Measurements from ENCODE around the gene KRT31.
A peak's percentile ranks its signal among the peaks of the same experiment; 100 is the strongest.
"Not testable (repeated sequence)": the region's sequence is repeated elsewhere in the genome, so short reads cannot be mapped to it uniquely, and the experiment has no call there.

Gene KRT31

GRCh38 chr17:41428591-41429291 lies 31.3 kb upstream of the KRT31 start:
- TF ChIP-seq, protein P1, sequence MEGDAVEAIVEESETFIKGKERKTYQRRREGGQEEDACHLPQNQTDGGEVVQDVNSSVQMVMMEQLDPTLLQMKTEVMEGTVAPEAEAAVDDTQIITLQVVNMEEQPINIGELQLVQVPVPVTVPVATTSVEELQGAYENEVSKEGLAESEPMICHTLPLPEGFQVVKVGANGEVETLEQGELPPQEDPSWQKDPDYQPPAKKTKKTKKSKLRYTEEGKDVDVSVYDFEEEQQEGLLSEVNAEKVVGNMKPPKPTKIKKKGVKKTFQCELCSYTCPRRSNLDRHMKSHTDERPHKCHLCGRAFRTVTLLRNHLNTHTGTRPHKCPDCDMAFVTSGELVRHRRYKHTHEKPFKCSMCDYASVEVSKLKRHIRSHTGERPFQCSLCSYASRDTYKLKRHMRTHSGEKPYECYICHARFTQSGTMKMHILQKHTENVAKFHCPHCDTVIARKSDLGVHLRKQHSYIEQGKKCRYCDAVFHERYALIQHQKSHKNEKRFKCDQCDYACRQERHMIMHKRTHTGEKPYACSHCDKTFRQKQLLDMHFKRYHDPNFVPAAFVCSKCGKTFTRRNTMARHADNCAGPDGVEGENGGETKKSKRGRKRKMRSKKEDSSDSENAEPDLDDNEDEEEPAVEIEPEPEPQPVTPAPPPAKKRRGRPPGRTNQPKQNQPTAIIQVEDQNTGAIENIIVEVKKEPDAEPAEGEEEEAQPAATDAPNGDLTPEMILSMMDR (IDR thresholded peaks at IDR 0.05; ENCODE audit: insufficient read depth, low read depth, low read length, missing control alignments): no peak
- no peak for DNase-seq (ENCODE audit: low read depth)
- no peak overlapping the region for H3K4me3 ChIP-seq (ENCODE audit: low read length)

- TF ChIP-seq, protein P1 (IDR thresholded peaks at IDR 0.05; ENCODE audit: insufficient read depth, low read depth, low read length, missing control alignments): no peak
- DNase-seq (ENCODE audit: low read depth): no peak
Observed at GRCh38 chr17:41424111-41424635, 26.8 kb upstream of the KRT31 start, which contains the start of gene KRT37. KRT37 (minus strand) TSS chr17:41424585; CDS start chr17:41424523, 62 bp downstream.

GRCh38 chr17:41422586-41422985 lies 25.2 kb upstream of the KRT31 start:
- H3K4me3 ChIP-seq (ENCODE audit: low read length); DNase-seq (ENCODE audit: low read depth): not testable (repeated sequence)

More at GRCh38 chr17:41424111-41424635, 26.8 kb upstream of the KRT31 start, which contains the start of gene KRT37:
- no peak within 1 kb of the TSS for H3K4me3 ChIP-seq (ENCODE audit: low read length)

- TF ChIP-seq, protein P1 (IDR thresholded peaks at IDR 0.05; ENCODE audit: insufficient read depth, low read depth, low read length, missing control alignments): no peak
- DNase-seq (ENCODE audit: low read depth): no peak
- H3K4me3 ChIP-seq (ENCODE audit: low read length): no peak overlapping the region
Observed at GRCh38 chr17:41421617-41422016, 24.2 kb upstream of the KRT31 start.

DNA sequence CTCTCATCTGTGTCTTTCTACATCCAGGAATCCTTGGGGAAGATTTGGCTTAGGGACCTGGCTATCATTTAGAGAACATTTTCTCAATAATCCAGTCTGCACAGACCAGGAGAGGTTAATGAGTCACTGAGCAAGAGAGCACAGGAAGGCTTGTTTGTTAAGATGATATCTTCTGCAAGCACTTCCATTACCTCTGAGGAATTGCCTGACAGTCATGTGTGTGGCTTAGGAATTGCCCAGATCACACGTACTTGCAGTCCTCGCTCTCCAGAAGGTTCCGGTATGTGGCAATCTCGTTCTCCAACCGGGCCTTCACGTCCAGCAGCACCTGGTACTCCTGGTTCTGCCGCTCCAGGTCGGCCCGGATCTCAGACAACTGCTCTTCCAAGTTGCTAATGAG lies 23.7 kb upstream of the KRT31 start:
- no peak overlapping the region for H3K4me3 ChIP-seq (ENCODE audit: low read length)
- TF ChIP-seq, protein P1 (IDR thresholded peaks at IDR 0.05; ENCODE audit: insufficient read depth, low read depth, low read length, missing control alignments): no peak
- DNase-seq (ENCODE audit: low read depth): peak; percentile 92

DNA sequence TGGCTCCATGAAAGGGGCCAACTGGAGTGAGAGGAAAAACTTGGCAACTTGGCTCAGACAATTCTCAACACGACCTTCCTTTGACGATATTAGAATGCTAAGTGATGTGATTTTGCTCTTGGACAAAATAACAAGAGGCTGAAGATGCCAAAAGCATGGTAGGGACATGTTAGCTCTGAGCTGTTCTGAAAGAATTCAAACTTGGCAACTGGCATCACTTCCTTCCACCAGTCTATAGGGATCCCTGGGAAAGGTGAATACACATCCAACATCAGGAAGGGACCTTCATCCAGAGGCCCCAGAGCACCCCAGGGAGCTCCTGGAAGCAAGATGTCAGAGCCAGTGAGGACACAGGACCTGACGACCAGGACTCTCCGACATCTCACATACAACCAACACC lies 22.7 kb upstream of the KRT31 start:
- TF ChIP-seq, protein P1 (IDR thresholded peaks at IDR 0.05; ENCODE audit: insufficient read depth, low read depth, low read length, missing control alignments): no peak
- peak; percentile 89 for DNase-seq (ENCODE audit: low read depth)
- no peak overlapping the region for H3K4me3 ChIP-seq (ENCODE audit: low read length)

DNA sequence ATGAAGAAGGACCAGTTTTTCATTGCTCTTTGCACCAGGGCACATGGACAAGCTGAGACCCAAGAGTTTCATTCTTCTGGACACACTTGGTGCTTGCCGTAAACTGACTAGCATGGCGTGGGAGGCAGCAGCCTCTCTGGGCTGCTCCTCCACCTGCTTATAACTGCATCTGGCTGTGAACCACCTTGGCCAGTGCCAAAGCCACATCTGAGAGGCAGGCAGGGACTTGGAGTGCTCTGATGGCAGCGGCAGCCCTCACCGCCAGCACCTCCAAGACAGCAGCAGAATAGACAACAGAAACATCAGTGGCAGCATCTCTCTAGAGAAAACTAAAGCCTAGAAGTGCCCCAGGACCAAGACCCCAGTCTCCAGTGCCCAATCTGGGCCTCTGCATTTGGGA lies 22.3 kb upstream of the KRT31 start:
- peak; percentile 40 for DNase-seq (ENCODE audit: low read depth)
- no peak overlapping the region for H3K4me3 ChIP-seq (ENCODE audit: low read length)
- TF ChIP-seq, protein P1 (IDR thresholded peaks at IDR 0.05; ENCODE audit: insufficient read depth, low read depth, low read length, missing control alignments): no peak
